Ishikawa (cell line): ENCODE measurements around the gene BAAT.
"Not testable (repeated sequence)": the region's sequence is repeated elsewhere in the genome, so short reads cannot be mapped to it uniquely, and the experiment has no call there.

Source experiments
- CEBPB ChIP-seq: IDR thresholded peaks from 2 replicates; pipeline ENCODE4 v1.6.1; 2012
- CREB1 ChIP-seq: IDR thresholded peaks from 2 replicates; pipeline ENCODE4 v1.6.1; 2012; ENCODE audit warnings: low read depth
- EGR1 ChIP-seq: IDR thresholded peaks from 2 replicates; pipeline ENCODE4 v1.6.1; 2012
- EP300 ChIP-seq: IDR thresholded peaks from 2 replicates; pipeline ENCODE4 v1.6.1; 2012; ENCODE audit warnings: borderline replicate concordance
- FOXM1 ChIP-seq: IDR thresholded peaks from 2 replicates; pipeline ENCODE4 v1.6.1; 2012; ENCODE audit warnings: low read depth, borderline replicate concordance
- NFIC ChIP-seq: IDR thresholded peaks from 2 replicates; pipeline ENCODE4 v1.6.1; 2012
- RAD21 ChIP-seq: IDR thresholded peaks from 2 replicates; pipeline ENCODE4 v1.6.1; 2012; ENCODE audit warnings: low read depth
- TAF1 ChIP-seq: IDR thresholded peaks from 2 replicates; pipeline ENCODE4 v1.6.1; 2012; ENCODE audit warnings: low read depth, mild to moderate bottlenecking
- TCF12 ChIP-seq: IDR thresholded peaks from 2 replicates; pipeline ENCODE4 v1.6.1; 2012; ENCODE audit warnings: low read depth
- TEAD4 ChIP-seq: IDR thresholded peaks from 2 replicates; pipeline ENCODE4 v1.6.1; 2012
- YY1 ChIP-seq: IDR thresholded peaks from 2 replicates; pipeline ENCODE4 v1.6.1; 2012; ENCODE audit warnings: low read depth
- ZBTB7A ChIP-seq: IDR thresholded peaks from 2 replicates; pipeline ENCODE4 v1.6.1; 2012; ENCODE audit warnings: low read depth
- TF ChIP-seq, protein P1 (sequence below): IDR thresholded peaks from 2 replicates; pipeline ENCODE4 v1.6.1; 2012
- TF ChIP-seq, protein P2 (sequence below): IDR thresholded peaks from 2 replicates; pipeline ENCODE4 v1.6.1; 2012; ENCODE audit warnings: low read depth, mild to moderate bottlenecking
- TF ChIP-seq, protein P3 (sequence below): IDR thresholded peaks from 2 replicates; pipeline ENCODE4 v1.6.1; 2012

The BAAT gene

DNA sequence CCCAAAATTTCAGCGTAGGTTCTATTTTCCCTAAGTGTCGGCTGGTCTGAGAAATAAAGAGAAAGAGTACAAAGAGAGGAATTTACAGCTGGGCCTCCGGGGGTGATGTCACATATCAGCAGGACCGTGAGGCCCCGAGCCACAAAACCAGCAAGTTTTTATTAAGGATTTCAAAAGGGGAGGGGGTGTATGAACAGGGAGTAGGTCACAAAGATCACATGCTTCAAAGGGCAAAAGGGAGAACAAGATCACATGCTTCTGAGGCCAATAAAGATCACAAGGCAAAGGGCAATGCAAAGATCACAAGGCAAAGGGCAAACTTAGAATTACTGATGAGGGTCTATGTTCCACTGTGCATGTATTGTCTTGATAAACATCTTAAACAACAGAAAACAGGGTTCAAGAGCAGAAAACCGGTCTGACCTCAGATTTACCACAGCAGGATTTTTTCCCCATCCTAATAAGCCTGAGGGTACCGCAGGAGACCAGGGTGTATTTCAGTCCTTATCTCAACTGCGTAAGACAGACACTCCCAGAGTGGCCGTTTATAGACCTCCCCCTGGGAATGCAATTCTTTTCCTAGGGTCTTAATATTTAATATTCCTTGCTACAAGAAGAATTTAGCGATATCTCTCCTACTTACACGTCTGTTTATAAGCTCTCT, at the start of gene BAAT:
BAAT (minus strand) TSS at position 134 of the 664 bp plus-strand sequence. CDS start 13,602 bp downstream, outside the sequence.
- TF ChIP-seq ZBTB7A, CREB1, TCF12: not testable (repeated sequence)

DNA sequence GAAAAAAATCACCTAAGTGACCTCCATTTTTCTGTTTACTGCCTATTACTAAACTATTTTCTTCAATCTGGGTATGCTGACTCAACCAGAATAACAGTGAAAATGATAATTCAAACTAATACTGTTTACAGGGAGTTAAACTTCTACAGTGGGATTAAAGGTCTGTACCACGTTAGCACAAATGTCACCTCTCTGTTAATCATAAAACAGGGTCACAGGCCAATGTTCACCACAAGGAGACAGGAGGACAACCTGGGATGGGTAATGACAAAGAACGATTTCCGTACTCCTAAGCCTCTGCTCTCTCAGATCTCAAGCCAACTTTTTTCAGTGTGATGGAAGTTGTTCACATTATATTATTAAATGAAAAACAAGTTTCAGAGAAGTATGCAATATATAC, 48.4 kb upstream of the BAAT start:
- TF ChIP-seq EP300 (no peak), TCF12 (no peak), CREB1 (no peak), TEAD4 (no peak), RAD21 (no peak), CEBPB (no peak), EGR1 (no peak), YY1 (no peak), FOXM1 (no peak), ZBTB7A (no peak), TAF1 (no peak)
- TF ChIP-seq, protein P1, sequence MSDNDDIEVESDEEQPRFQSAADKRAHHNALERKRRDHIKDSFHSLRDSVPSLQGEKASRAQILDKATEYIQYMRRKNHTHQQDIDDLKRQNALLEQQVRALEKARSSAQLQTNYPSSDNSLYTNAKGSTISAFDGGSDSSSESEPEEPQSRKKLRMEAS: no peak
- TF ChIP-seq, protein P2, sequence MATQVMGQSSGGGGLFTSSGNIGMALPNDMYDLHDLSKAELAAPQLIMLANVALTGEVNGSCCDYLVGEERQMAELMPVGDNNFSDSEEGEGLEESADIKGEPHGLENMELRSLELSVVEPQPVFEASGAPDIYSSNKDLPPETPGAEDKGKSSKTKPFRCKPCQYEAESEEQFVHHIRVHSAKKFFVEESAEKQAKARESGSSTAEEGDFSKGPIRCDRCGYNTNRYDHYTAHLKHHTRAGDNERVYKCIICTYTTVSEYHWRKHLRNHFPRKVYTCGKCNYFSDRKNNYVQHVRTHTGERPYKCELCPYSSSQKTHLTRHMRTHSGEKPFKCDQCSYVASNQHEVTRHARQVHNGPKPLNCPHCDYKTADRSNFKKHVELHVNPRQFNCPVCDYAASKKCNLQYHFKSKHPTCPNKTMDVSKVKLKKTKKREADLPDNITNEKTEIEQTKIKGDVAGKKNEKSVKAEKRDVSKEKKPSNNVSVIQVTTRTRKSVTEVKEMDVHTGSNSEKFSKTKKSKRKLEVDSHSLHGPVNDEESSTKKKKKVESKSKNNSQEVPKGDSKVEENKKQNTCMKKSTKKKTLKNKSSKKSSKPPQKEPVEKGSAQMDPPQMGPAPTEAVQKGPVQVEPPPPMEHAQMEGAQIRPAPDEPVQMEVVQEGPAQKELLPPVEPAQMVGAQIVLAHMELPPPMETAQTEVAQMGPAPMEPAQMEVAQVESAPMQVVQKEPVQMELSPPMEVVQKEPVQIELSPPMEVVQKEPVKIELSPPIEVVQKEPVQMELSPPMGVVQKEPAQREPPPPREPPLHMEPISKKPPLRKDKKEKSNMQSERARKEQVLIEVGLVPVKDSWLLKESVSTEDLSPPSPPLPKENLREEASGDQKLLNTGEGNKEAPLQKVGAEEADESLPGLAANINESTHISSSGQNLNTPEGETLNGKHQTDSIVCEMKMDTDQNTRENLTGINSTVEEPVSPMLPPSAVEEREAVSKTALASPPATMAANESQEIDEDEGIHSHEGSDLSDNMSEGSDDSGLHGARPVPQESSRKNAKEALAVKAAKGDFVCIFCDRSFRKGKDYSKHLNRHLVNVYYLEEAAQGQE: no peak
- TF ChIP-seq, protein P3, sequence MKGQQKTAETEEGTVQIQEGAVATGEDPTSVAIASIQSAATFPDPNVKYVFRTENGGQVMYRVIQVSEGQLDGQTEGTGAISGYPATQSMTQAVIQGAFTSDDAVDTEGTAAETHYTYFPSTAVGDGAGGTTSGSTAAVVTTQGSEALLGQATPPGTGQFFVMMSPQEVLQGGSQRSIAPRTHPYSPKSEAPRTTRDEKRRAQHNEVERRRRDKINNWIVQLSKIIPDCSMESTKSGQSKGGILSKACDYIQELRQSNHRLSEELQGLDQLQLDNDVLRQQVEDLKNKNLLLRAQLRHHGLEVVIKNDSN: no peak

DNA sequence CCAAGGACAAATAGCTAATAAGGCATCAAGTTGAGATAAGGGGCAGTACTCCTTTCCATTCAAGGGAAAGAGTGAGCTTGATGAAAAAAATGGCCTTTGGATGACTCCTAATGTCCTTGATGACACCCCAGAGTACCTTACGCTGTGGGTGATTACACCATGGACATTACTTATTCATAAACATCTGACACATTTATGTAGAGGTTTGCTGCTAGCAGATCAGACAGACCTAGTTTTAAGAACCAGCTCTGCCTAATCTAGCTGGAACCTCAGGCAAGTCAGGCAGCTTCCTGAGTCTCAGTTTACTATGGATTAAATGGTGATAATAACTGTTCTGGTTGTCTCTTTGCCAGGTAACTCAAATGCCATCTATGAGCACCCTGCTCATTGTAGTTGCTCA, 47.9 kb upstream of the BAAT start:
- TF ChIP-seq TEAD4 (no peak), RAD21 (no peak), TCF12 (no peak), EGR1 (no peak), CREB1 (no peak)
- TF ChIP-seq, protein P2: no peak
- TF ChIP-seq, protein P3: no peak

DNA sequence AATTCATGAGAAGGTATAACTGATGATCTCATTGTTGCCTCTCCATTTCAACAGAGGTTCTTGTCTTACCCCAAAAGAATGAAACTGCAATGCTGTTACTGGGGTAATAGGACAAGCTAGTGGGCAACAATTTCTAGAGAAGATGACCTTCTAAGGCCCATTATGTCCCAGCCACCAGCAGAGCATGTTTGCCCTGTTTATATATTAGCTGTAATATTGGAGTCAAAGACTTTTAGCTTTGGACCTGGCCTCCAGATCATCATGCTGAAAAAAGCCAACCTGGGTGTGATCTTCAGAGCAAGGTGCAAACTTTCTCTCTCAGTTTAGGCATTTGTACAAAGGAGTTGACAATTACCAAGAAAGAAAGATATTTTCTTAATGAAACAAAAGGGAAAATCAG, 47.4 kb upstream of the BAAT start:
- no peak for TF ChIP-seq EGR1
- TF ChIP-seq CEBPB: no peak
- no peak for TF ChIP-seq ZBTB7A
- TF ChIP-seq, protein P3: no peak
- TF ChIP-seq TCF12: no peak
- no peak for TF ChIP-seq YY1
- TF ChIP-seq, protein P1: no peak
- TF ChIP-seq CREB1: no peak
- TF ChIP-seq RAD21: no peak
- TF ChIP-seq NFIC: no peak
- TF ChIP-seq TEAD4: no peak
- TF ChIP-seq EP300: no peak
- no peak for TF ChIP-seq TAF1
- TF ChIP-seq FOXM1: no peak
- TF ChIP-seq, protein P2: no peak
